OCI-LY7 (cell line): ENCODE data around the gene LIPK.

Experiments used
- CTCF ChIP-seq: fragments of 200-600 bp; sonication (generic); conservative IDR thresholded peaks from 2 replicates; pipeline ENCODE4 v1.5.1; 2014; ENCODE audit warnings: mild to moderate bottlenecking, antibody characterized with exemption, low read length, moderate library complexity, mixed read lengths
- EZH2phosphoT487 ChIP-seq: fragments of 200-600 bp; sonication (generic); IDR thresholded peaks from 2 replicates; pipeline ENCODE4 v1.6.1; 2018; ENCODE audit warnings: low read depth, borderline replicate concordance, mild to moderate bottlenecking, mixed run types, antibody characterized with exemption, low read length, moderate library complexity, mixed read lengths

- TF ChIP-seq EZH2phosphoT487 (no peak), CTCF (no peak)
Observed at GRCh38 chr10:88664142-88664541, 41.9 kb upstream of the LIPK start, which contains the start of gene LIPF.
